ENCODE measurements around the gene SNRPA. TPM values are rescaled to one million over a fixed set of nuclear protein-coding genes. Genes with fewer than 3 reads are reported as not detected.
A peak's percentile ranks its signal among the peaks of the same experiment; 100 is the strongest.

The SNRPA gene
- total RNA-seq, 4 donors from 2014 or later: 24.3 to 35.2 (median 27.3) TPM

GRCh38 chr19:40718774-40719391 lies 32.1 kb upstream of the SNRPA start:
- ATAC-seq (peak; percentile 22 to 31), DNase-seq (peak; percentile 85 to 91)
- Histone ChIP-seq H3K4me3 (peak overlapping the region; percentile 64 to 90 (median 85)), H3K36me3 (peaks cover 0 to 4% of the 10 kb centered on the region in 2 donors), H3K27ac (peak overlapping the region; percentile 89 to 98 (median 92)), H3K9me3 (no peaks in the 10 kb centered on the region), H3K27me3 (no peaks in the 10 kb centered on the region), H3K4me1 (peaks cover 41 to 50% of the 10 kb centered on the region in 2 donors)
- intact Hi-C loops (cut with DNase I; ENCODE audit: low total_unique reads) (loop anchor here (1.0 to 10.0 kb wide), 4 partner anchors 31 to 297 kb away; partner anchors contain the start of genes ACTMAP, RAB4B and SERTAD3), in situ Hi-C loops (cut with MboI; ENCODE audit: low sequenced_read_pairs in 4 of 4) (no loop called here)
- no peak for TF ChIP-seq CTCF (IDR thresholded peaks at IDR 0.05 in 4 of 5, conservative IDR thresholded peaks at IDR 0.05 in 1 of 5)
- TF ChIP-seq POLR2A (IDR thresholded peaks at IDR 0.05): peak; percentile 77

GRCh38 chr19:40719414-40719894 lies 31.5 kb upstream of the SNRPA start:
- in situ Hi-C loops (cut with MboI; ENCODE audit: low sequenced_read_pairs in 4 of 4): no loop called here
- peaks cover 0 to 7% of the 10 kb centered on the region in 2 donors for H3K36me3 ChIP-seq
- ATAC-seq (no peak), DNase-seq (peak in 1 of 2 donors; percentile 67)
- H3K9me3 ChIP-seq: no peaks in the 10 kb centered on the region
- H3K27ac ChIP-seq: peak overlapping the region; percentile 89 to 98 (median 92)
- TF ChIP-seq POLR2A (IDR thresholded peaks at IDR 0.05): no peak
- TF ChIP-seq CTCF (IDR thresholded peaks at IDR 0.05 in 4 of 5, conservative IDR thresholded peaks at IDR 0.05 in 1 of 5): no peak
- intact Hi-C loops (cut with DNase I; ENCODE audit: low total_unique reads): loop anchor here (1.0 to 10.0 kb wide), 3 partner anchors 59 to 297 kb away; partner anchors contain the start of genes RAB4B and SERTAD3
- H3K4me3 ChIP-seq: peak overlapping the region; percentile 64 to 90 (median 85)
- no peaks in the 10 kb centered on the region for H3K27me3 ChIP-seq
- H3K4me1 ChIP-seq: peaks cover 42 to 47% of the 10 kb centered on the region in 2 donors

GRCh38 chr19:40721140-40721486 lies 29.9 kb upstream of the SNRPA start:
- H3K27ac ChIP-seq: peak overlapping the region; percentile 89 to 98 (median 92)
- H3K9me3 ChIP-seq: no peaks in the 10 kb centered on the region
- intact Hi-C loops (cut with DNase I; ENCODE audit: low total_unique reads) (no loop called here), in situ Hi-C loops (cut with MboI; ENCODE audit: low sequenced_read_pairs in 4 of 4) (no loop called here)
- ATAC-seq (no peak), DNase-seq (no peak)
- TF ChIP-seq CTCF (IDR thresholded peaks at IDR 0.05 in 4 of 5, conservative IDR thresholded peaks at IDR 0.05 in 1 of 5): no peak
- TF ChIP-seq POLR2A (IDR thresholded peaks at IDR 0.05): no peak
- peaks cover 33 to 36% of the 10 kb centered on the region in 2 donors for H3K4me1 ChIP-seq
- peaks cover 0 to 19% of the 10 kb centered on the region in 2 donors for H3K36me3 ChIP-seq
- peak overlapping the region; percentile 46 to 86 (median 74) for H3K4me3 ChIP-seq
- no peaks in the 10 kb centered on the region for H3K27me3 ChIP-seq

- Histone ChIP-seq H3K4me3 (peak overlapping the region; percentile 14 to 64 (median 32)), H3K36me3 (peaks cover 0 to 29% of the 10 kb centered on the region in 2 donors), H3K27me3 (no peaks in the 10 kb centered on the region), H3K4me1 (peaks cover 30 to 33% of the 10 kb centered on the region in 2 donors), H3K27ac (peak overlapping the region; percentile 89 to 98 (median 92)), H3K9me3 (no peaks in the 10 kb centered on the region)
- ATAC-seq (no peak), DNase-seq (peak in 1 of 2 donors; percentile 46)
- in situ Hi-C loops (cut with MboI; ENCODE audit: low sequenced_read_pairs in 4 of 4): no loop called here
- TF ChIP-seq POLR2A (IDR thresholded peaks at IDR 0.05) (no peak), CTCF (IDR thresholded peaks at IDR 0.05 in 4 of 5, conservative IDR thresholded peaks at IDR 0.05 in 1 of 5) (no peak)
- intact Hi-C loops (cut with DNase I; ENCODE audit: low total_unique reads): no loop called here
Measured at GRCh38 chr19:40721936-40722661, 28.9 kb upstream of the SNRPA start.

Measured in gastrocnemius medialis (tissue), 4 donors.